ENCODE measurements around the gene GSG1L. TPM values are rescaled to one million over a fixed set of nuclear protein-coding genes. Genes with fewer than 3 reads are reported as not detected.

GSG1L gene
- total and polyA plus RNA-seq, 2 of the 13 experiments (the other 11 are each of a cell fraction or from before 2014, with no cell fraction given), result not detected

DNA sequence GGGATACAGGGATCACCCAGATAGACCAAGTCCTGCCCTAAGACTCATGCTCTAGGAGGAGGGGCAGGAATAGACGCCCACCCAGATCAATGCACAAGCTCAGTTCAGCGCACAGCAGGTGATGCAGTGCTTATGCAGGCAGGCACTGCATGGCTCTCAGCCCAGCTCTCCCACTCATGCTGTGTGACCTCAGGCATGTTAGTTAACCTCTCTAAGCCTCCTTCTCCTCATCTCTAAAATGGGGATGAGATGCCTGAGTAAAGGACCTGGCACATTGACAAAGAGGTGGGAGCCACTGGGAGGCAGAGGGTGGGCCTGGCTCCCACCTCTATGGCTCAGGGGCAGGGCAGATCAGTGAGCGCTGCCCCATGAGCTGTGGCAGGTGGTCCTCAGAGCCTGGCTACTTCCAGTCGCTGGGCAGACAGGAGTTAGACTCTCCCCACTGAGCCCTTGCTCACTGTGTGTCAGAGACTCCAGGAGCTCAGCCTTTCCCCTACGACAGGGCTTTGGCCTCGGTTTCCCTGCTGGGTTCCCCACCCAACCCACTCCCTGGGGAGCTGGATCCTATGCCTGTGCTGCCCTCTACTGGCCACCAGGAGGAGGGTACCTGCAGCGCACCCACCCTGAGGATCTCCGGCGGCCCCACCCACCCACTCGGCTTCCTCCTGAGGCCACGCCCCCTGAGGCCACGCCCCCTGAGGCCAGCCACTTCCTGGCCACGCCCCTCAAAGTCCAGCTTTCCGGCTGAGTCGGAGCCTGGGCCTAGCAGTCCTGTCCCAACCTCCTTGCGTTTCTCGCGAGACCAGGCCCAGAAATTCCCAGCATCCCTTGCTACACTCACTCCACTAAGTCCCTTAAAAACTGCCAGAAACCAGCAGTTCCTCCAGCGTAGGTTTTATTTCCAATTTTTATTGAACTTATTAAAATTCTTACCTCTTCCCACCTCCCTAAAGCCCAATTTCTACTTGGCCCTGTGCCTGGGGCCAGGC, 196.1 kb downstream of the GSG1L start (continued):
- TF ChIP-seq MXD1 (CRISPR knock-in tag; IDR thresholded peaks at IDR 0.05) (no peak), ZSCAN30 (CRISPR knock-in tag; IDR thresholded peaks at IDR 0.05) (no peak), REPIN1 (CRISPR knock-in tag; IDR thresholded peaks at IDR 0.05; ENCODE audit: borderline replicate concordance, low read depth) (no peak), ZNF441 (CRISPR knock-in tag; IDR thresholded peaks at IDR 0.05; ENCODE audit: borderline replicate concordance) (no peak), NFATC3 (CRISPR knock-in tag; IDR thresholded peaks at IDR 0.05) (no peak), IRF2 (CRISPR knock-in tag; IDR thresholded peaks at IDR 0.05) (no peak), ZMYM4 (CRISPR knock-in tag; IDR thresholded peaks at IDR 0.05) (peak; percentile 66; the same call in 1 of the 2 replicates), ZNF44 (CRISPR knock-in tag; IDR thresholded peaks at IDR 0.05) (no peak), KLF16 (CRISPR knock-in tag; IDR thresholded peaks at IDR 0.05) (no peak), MXI1 (IDR thresholded peaks at IDR 0.05; ENCODE audit: borderline replicate concordance, low read depth, low read length) (peak; percentile 29; the same call in 1 of the 3 replicates), ZNF30 (CRISPR knock-in tag; IDR thresholded peaks at IDR 0.05) (no peak), REL (CRISPR knock-in tag; conservative IDR thresholded peaks at IDR 0.05) (no peak), SRSF9 (IDR thresholded peaks at IDR 0.05; ENCODE audit: borderline replicate concordance, insufficient read depth, low read depth, low read length, poor library complexity, severe bottlenecking) (no peak), SALL2 (CRISPR knock-in tag; IDR thresholded peaks at IDR 0.05) (no peak), ZFP37 (CRISPR knock-in tag; IDR thresholded peaks at IDR 0.05; ENCODE audit: borderline replicate concordance) (no peak), MED1 (CRISPR knock-in tag; IDR thresholded peaks at IDR 0.05) (no peak; the same call in 1 of the 2 replicates), KLF12 (CRISPR knock-in tag; IDR thresholded peaks at IDR 0.05; ENCODE audit: borderline replicate concordance) (peak; percentile 67), ARNT2 (CRISPR knock-in tag; IDR thresholded peaks at IDR 0.05; ENCODE audit: low read depth) (no peak), NFIB (CRISPR knock-in tag; IDR thresholded peaks at IDR 0.05; ENCODE audit: borderline replicate concordance) (no peak), KMT2B (CRISPR knock-in tag; IDR thresholded peaks at IDR 0.05) (no peak), ZNF792 (CRISPR knock-in tag; IDR thresholded peaks at IDR 0.05) (no peak), ZNF256 (CRISPR knock-in tag; conservative IDR thresholded peaks at IDR 0.05) (no peak), UBTF (CRISPR knock-in tag; IDR thresholded peaks at IDR 0.05) (no peak), RAD21 (CRISPR knock-in tag; IDR thresholded peaks at IDR 0.05) (peak; percentile 70), ZBTB33 (CRISPR knock-in tag; IDR thresholded peaks at IDR 0.05) (0 out of 2 replicates have a peak, but pooled peaks have one; percentile 27), SALL1 (CRISPR knock-in tag; IDR thresholded peaks at IDR 0.05) (peak; percentile 46; the same call in 1 of the 2 replicates), RXRA (CRISPR knock-in tag; IDR thresholded peaks at IDR 0.05) (0 out of 2 replicates have a peak, but pooled peaks have one; percentile 29)

Measured in HepG2 (cell line).